ENCODE results near the gene RHCE.
"Not testable (repeated sequence)": the region's sequence is repeated elsewhere in the genome, so short reads cannot be mapped to it uniquely, and the experiment has no call there.

DNA sequence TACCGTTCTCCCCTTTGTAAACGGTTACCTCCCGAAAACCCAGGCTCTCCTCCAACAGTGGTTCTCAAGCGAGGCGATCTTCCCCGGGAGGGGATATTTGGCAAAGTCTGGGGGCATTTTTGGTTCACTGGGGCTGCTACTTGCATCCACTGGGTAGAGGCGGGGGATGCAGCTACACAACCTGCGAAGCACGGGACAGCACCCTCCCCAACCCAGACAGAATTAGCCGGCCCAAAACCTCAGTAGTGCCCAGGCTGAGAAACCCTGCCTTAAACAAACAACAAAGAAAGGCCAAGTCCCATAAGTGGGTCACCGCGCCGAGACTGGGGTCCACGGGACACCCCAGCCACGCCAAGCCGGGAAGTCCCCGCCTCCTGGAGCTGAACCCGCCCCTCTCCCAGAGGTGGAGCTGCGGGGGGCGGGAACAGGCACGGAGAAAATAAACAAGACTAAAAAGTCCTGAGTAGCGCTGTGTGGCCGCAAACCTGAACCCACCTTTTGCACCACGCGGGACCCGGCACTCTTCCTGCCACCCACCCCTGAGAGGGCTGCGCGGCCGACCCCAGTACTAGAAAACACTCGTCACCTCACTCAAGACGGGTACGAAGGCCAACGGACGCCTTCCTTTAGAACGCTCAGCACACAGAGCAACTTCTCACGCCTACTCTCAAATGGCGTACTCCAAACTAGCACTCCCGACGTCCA is 83.0 kb downstream of the RHCE start:
- TF ChIP-seq, protein P1, sequence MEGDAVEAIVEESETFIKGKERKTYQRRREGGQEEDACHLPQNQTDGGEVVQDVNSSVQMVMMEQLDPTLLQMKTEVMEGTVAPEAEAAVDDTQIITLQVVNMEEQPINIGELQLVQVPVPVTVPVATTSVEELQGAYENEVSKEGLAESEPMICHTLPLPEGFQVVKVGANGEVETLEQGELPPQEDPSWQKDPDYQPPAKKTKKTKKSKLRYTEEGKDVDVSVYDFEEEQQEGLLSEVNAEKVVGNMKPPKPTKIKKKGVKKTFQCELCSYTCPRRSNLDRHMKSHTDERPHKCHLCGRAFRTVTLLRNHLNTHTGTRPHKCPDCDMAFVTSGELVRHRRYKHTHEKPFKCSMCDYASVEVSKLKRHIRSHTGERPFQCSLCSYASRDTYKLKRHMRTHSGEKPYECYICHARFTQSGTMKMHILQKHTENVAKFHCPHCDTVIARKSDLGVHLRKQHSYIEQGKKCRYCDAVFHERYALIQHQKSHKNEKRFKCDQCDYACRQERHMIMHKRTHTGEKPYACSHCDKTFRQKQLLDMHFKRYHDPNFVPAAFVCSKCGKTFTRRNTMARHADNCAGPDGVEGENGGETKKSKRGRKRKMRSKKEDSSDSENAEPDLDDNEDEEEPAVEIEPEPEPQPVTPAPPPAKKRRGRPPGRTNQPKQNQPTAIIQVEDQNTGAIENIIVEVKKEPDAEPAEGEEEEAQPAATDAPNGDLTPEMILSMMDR (IDR thresholded peaks at IDR 0.05; ENCODE audit: low read depth, low read length), result not testable (repeated sequence)
- peak; percentile 12 for TF ChIP-seq POLR2A (IDR thresholded peaks at IDR 0.05; ENCODE audit: extremely low read depth, insufficient read length)
- TF ChIP-seq, protein P2, sequence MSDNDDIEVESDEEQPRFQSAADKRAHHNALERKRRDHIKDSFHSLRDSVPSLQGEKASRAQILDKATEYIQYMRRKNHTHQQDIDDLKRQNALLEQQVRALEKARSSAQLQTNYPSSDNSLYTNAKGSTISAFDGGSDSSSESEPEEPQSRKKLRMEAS (IDR thresholded peaks at IDR 0.05; ENCODE audit: low read depth, low read length), result not testable (repeated sequence)

Measured in NB4 (cell line).